Measurements from ENCODE around the gene NUDT14. TPM values are rescaled to one million over a fixed set of nuclear protein-coding genes. Genes with fewer than 3 reads are reported as not detected.
A peak's percentile ranks its signal among the peaks of the same experiment; 100 is the strongest.

The NUDT14 gene
- total RNA-seq, 3 donors from 2014 or later: 26.9 to 46.7 (median 37.9) TPM

- ATAC-seq: no peak
- Histone ChIP-seq H3K4me1 (ENCODE audit: low read depth) (peaks cover 16% of the 10 kb centered on the region), H3K9me3 (no peaks in the 10 kb centered on the region), H3K4me3 (no peak overlapping the region), H3K36me3 (ENCODE audit: low read depth) (no peaks in the 10 kb centered on the region)
- DNase-seq: no peak
- TF ChIP-seq CTCF (IDR thresholded peaks at IDR 0.05): no peak
- intact Hi-C loops (cut with DNase I, micrococcal nuclease): no loop called here
Measured at GRCh38 chr14:105196265-105196960, 15.3 kb upstream of the NUDT14 start.

GRCh38 chr14:105195522-105196264 lies 14.6 kb upstream of the NUDT14 start:
- no peak for TF ChIP-seq CTCF (IDR thresholded peaks at IDR 0.05)
- no peaks in the 10 kb centered on the region for H3K36me3 ChIP-seq (ENCODE audit: low read depth)
- DNase-seq (no peak), ATAC-seq (no peak)
- intact Hi-C loops (cut with DNase I, micrococcal nuclease): no loop called here
- no peaks in the 10 kb centered on the region for H3K9me3 ChIP-seq
- H3K4me1 ChIP-seq (ENCODE audit: low read depth): peaks cover 16% of the 10 kb centered on the region
- no peak overlapping the region for H3K4me3 ChIP-seq

- DNase-seq: no peak
- Histone ChIP-seq H3K36me3 (ENCODE audit: low read depth) (no peaks in the 10 kb centered on the region), H3K4me3 (no peak overlapping the region), H3K4me1 (ENCODE audit: low read depth) (peaks cover 16% of the 10 kb centered on the region), H3K9me3 (no peaks in the 10 kb centered on the region)
- intact Hi-C loops (cut with DNase I, micrococcal nuclease): no loop called here
- ATAC-seq: no peak
- TF ChIP-seq CTCF (IDR thresholded peaks at IDR 0.05): no peak
Measured at GRCh38 chr14:105195051-105195450, 13.9 kb upstream of the NUDT14 start.

GRCh38 chr14:105193916-105194782 lies 13.0 kb upstream of the NUDT14 start:
- Histone ChIP-seq H3K36me3 (ENCODE audit: low read depth) (no peaks in the 10 kb centered on the region), H3K9me3 (no peaks in the 10 kb centered on the region), H3K4me3 (no peak overlapping the region), H3K4me1 (ENCODE audit: low read depth) (peaks cover 16% of the 10 kb centered on the region)
- peak; percentile 15 for ATAC-seq
- intact Hi-C loops (cut with DNase I, micrococcal nuclease): no loop called here
- DNase-seq: no peak
- TF ChIP-seq CTCF (IDR thresholded peaks at IDR 0.05): no peak

GRCh38 chr14:105192866-105193731 lies 12.0 kb upstream of the NUDT14 start:
- no peak overlapping the region for H3K4me3 ChIP-seq
- H3K4me1 ChIP-seq (ENCODE audit: low read depth): peaks cover 16% of the 10 kb centered on the region
- intact Hi-C loops (cut with DNase I, micrococcal nuclease): no loop called here

More at GRCh38 chr14:105192866-105193731, 12.0 kb upstream of the NUDT14 start:
- no peak for DNase-seq
- TF ChIP-seq CTCF (IDR thresholded peaks at IDR 0.05): no peak
- peak; percentile 4 for ATAC-seq
- Histone ChIP-seq H3K36me3 (ENCODE audit: low read depth) (no peaks in the 10 kb centered on the region), H3K9me3 (no peaks in the 10 kb centered on the region)
